Activated T-cell treated with anti-CD3 and anti-CD28 coated beads for 48 hours (primary cell): ENCODE data around the gene RAB4A.
"Not testable (repeated sequence)": the region's sequence is repeated elsewhere in the genome, so short reads cannot be mapped to it uniquely, and the experiment has no call there.

ENCODE experiments used
- DNase-seq: peaks from one replicate; pipeline ENCODE4 v3.0.0-alpha.2; 2020; ENCODE audit warnings: low read depth

RAB4A gene

GRCh38 chr1:229298420-229298819 is 27.5 kb downstream of the RAB4A start:
- DNase-seq = no peak

DNA sequence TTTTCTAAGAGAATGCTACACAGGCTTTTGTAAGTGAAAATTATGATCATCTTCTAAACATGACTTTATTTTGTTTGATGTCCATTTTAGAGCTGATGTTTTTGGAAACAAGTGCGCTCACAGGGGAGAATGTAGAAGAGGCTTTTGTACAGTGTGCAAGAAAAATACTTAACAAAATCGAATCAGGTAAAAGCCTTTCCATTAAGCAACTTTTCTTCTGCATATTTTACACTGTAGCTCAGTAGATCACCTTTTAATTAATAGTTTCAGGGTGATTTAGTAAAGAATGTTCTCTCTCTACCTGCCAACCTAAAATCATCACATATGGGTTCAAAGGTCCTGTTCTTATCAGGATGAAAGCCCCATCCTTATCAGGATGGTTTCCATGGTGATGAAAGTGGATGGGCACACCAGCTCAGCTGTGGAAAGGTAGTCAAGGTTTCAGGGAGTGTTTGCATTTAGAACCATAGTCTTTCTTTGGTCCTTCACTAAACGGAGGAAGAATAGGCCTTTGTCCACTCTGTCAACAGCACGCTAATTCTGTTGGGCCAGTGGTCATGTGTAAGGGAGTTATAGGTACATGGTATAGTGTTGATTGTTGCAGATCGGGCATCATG is 28.1 kb downstream of the RAB4A start:
- DNase-seq = no peak

DNA sequence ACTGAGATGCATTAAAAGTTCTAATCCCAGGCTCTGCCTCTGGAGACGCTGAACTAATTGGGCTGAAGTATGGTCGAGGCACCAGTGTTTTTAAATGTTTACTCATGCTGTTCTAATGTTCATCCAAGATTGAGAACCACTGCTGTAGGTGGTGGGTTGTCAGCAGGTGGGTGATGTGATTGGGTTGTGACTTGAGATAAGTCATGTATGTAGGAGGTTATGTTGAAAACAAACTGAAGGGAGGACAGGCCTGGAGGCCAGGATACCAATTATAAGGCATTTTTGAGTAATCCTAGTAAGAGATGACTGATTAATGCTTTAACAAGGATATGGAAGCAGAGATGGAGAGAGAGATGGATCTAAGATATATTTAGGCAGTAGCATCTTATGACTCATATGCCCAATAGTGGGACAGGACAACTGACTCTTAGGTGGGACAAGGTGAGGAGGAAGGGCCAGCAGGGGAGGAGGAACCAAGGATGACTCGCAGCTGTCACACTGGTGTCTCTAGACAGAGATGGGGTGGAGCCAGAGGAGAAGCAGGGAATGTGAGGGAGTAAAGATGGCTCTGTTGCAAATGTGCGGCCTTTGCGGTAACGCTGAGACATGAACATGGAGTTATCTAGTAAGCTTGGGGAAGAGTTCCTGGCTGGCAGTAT is 29.3 kb downstream of the RAB4A start:
- no peak for DNase-seq

DNA sequence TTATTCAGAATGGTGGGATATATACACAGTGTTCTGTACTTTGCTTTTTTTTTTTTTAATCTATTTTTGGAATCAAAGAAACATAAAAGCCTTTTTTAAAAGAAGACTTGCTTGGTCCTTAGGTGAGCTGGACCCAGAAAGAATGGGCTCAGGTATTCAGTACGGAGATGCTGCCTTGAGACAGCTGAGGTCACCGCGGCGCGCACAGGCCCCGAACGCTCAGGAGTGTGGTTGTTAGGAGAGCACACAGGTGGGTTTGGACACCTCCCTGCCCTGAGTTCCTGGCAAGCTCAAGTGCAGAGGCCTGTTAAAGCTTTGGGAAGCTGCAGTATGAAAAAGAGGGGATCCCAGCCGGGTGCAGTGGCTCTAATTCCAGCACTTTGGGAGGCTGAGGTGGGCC is 31.8 kb downstream of the RAB4A start:
- DNase-seq = no peak

- no peak for DNase-seq
These were observed 32.9 kb downstream of the RAB4A start for GRCh38 chr1:229303855-229304254.

GRCh38 chr1:229305392-229305791 is 34.5 kb downstream of the RAB4A start:
- DNase-seq = no peak

- DNase-seq = no peak
These were observed 38.2 kb downstream of the RAB4A start for GRCh38 chr1:229309074-229309473.

DNA sequence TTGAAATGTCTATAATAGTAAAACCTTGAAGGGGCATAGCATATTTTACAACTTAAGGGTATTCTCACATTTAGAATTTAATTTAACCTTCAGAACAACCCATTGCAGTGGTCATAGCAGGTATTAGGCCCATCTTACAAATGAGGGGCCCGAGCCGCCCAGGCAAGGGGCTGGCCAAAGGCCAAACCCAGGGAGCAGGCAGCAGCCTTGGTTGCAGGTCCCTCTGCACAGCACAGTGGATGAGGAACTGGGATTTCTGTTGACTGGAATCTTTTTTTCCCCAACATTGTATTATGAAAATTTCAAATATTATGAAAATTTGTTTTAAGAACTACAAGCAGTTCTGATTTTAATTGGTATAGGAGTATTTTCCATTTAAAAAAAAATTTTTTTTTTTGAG is 38.8 kb downstream of the RAB4A start:
- DNase-seq = no peak

GRCh38 chr1:229310833-229311232 is 39.9 kb downstream of the RAB4A start:
- DNase-seq = no peak

DNA sequence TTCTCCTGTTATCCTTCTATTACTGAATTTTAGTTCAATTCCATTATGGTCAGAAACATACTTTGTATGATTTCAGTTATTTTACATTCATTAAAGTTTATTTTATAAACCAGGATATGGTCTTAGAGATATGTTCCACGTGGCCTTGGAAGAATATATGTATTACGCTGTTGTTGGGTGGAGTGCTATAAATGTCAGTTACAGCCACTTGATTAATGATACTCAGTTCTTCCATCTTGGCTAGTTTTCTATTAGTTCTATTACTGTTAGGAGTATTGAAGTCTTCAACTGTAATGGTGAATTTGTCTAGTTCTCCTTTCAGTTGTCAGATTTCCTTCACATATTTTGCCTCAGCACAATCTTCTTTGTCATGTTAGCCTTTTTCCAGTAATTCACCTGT is 45.3 kb downstream of the RAB4A start:
- no peak for DNase-seq

- DNase-seq = no peak
These were observed 47.1 kb downstream of the RAB4A start for GRCh38 chr1:229318056-229318455.

DNA sequence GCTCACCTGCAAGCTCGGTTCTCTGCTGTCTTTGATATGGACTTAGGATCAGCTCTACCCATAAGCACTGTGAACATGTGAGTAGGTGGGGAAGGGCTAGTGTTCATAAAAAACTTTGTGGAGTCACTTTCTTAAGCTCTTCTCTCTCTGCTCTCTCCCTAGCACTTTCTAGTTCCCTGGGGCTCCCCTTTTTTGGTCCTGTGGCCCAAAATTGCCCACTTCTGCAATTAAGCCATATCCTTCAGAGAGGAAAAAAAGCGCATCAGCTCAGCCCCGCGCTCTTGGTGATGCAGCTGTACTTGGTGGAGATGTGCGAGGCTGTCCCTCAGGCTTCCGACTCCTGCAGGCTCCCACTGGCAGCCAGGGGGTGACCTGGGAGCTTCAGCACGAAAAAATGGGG is 48.6 kb downstream of the RAB4A start:
- no peak for DNase-seq

GRCh38 chr1:229323201-229323600 is 52.3 kb downstream of the RAB4A start:
- no peak for DNase-seq

- no peak for DNase-seq
These were observed 53.1 kb downstream of the RAB4A start for GRCh38 chr1:229323885-229324553.

- no peak for DNase-seq
These were observed 54.5 kb downstream of the RAB4A start for GRCh38 chr1:229325401-229325800.

DNA sequence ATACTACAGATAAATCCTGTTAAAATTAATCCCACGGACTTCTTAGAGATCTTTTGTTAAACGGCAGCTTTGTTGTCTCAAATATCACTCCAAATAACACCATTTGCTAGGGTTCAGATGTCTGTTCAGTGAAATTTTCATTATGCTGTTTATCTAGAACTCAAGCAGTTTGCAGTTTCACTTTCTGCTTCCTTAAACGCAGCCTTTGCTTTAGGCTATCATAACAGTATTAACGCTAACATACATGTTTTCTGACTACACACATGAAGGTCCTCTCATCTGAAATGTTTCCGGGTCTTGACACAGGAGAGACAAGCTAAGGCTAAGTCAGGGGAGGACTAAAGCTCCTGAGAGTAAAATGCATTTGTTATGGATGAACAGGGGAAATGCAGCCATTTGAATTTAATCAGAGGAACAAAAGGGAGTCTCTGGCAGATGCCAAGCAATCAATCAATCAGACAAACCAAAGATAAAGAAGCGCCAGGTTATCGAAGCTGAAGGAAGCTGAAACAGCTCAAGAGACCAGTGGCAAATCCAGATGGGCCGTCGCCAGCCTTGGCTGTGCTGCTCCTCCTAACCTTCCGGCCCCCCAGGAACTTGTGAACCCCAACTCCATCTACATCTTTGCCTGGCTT is 55.1 kb downstream of the RAB4A start:
- no peak for DNase-seq

DNA sequence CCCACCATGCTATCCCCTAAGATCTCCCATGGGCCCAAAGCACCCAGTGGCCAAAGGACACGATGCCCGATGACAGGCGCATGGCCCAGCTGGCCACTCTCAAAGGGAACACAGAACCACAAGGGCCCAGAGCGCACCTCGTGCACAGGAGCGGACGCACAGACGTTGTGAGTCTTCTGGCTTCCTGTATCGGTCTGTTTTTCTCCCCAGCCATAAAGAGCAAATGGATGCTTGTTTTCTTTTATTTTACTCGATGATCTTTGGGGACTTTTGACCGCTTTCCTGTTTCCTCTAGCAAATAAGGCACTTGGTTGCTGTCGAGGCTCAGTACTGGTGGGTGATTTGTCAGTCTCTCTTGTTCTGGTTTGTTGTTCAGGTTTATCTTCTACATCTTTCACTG is 55.7 kb downstream of the RAB4A start:
- DNase-seq = no peak

DNA sequence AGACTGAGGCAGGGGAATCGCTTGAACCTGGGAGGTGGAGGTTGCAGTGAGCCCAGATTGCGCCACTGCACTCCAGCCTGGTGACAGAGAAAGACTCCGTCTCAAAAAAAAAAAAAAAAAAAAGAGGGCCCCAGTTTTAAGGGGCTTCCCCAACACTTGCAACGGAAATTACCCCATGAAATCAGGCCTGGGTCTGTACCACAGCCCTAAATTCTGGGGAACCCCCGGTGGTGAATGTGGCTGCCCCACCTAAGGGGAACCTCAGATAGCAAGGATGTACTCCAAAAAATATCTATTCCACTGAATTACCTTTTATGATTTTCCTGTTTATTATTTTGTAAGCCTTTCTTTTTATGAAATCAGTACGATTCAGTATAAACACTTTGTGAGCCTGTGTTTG is 56.9 kb downstream of the RAB4A start:
- not testable (repeated sequence) for DNase-seq

- no peak for DNase-seq
These were observed 57.9 kb downstream of the RAB4A start for GRCh38 chr1:229328598-229329362.

- no peak for DNase-seq
These were observed 63.4 kb downstream of the RAB4A start for GRCh38 chr1:229334269-229334668.

GRCh38 chr1:229334716-229335115 is 63.8 kb downstream of the RAB4A start:
- no peak for DNase-seq

DNA sequence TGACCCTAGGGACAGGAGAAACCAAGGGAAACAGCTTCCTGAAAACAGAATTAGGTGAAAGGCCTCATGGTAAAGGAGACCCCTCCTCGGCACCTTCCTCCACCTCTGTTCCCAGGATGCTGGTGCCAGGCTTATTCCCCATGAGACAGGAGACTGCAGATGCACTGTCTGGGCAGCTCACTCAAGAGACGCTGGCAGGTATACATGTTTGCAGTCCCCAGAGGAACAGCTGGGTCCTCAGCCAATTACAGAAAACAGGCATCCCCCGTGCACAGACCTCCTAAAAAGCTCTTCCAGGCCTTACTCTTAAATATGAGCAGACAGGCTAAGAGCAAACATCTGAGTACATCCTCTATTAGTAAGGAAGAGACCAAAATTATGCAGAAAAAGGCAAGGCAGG is 65.4 kb downstream of the RAB4A start:
- DNase-seq = no peak
